Left ventricle myocardium inferior (tissue), 1 donor: ENCODE data around the gene ZGLP1. TPM values are rescaled to one million over a fixed set of nuclear protein-coding genes. Genes with fewer than 3 reads are reported as not detected.
A peak's percentile ranks its signal among the peaks of the same experiment; 100 is the strongest.

Source experiments
- DNase-seq: peaks from one replicate; pipeline ENCODE4 v3.0.0-alpha.2; 2020
- H3K27ac ChIP-seq: fragments of 200-600 bp; replicated peaks from 2 replicates; pipeline ENCODE4 v1.8.0; 2021
- H3K27me3 ChIP-seq: fragments of 200-600 bp; 2 replicates; pipeline ENCODE4 v1.8.0; 2021; ENCODE audit warnings: low read depth
- H3K36me3 ChIP-seq: fragments of 200-600 bp; 2 replicates; pipeline ENCODE4 v1.8.0; 2021
- H3K4me1 ChIP-seq: fragments of 200-600 bp; 2 replicates; pipeline ENCODE4 v1.8.0; 2021
- H3K4me3 ChIP-seq: fragments of 200-600 bp; 2 replicates; pipeline ENCODE4 v1.8.0; 2021; ENCODE audit warnings: mild to moderate bottlenecking, moderate library complexity
- H3K9me3 ChIP-seq: fragments of 200-600 bp; replicated peaks from 2 replicates; pipeline ENCODE4 v1.8.0; 2021
- intact Hi-C: fragments of 100-400 bp; cut with micrococcal nuclease; formaldehyde crosslinking; loops from one replicate; pipeline ENCODE4 v1.11.0; 2022
- total RNA-seq: library from RNA; stranded (reverse); fragmentation: NEBNext Ultra II Directional; extraction: Animal tissue kit (Norgen Biotek cat#: 25700); gene quantifications from one replicate; pipeline ENCODE4 v1.2.1, GENCODE V29; 2021
- TF ChIP-seq, protein P1 (sequence below): fragments of 200-600 bp; IDR thresholded peaks from 2 replicates; pipeline ENCODE4 v1.8.0; 2021; ENCODE audit warnings: antibody characterized with exemption, mild to moderate bottlenecking, borderline replicate concordance
- donor health status: DM: no; HTN: yes; CAD: no; lungs with severe emphysema.

The ZGLP1 gene
- total RNA-seq, 1 donor from 2014 or later: 0.74 TPM

GRCh38 chr19:10256551-10256950 lies 53.1 kb downstream of the ZGLP1 start:
- Histone ChIP-seq H3K27ac (peak overlapping the region; percentile 50), H3K9me3 (no peaks in the 10 kb centered on the region)
- intact Hi-C loops: loop anchor here (5.0 kb wide), 1 partner anchor 136 kb away; no protein-coding TSS in a partner anchor

DNA sequence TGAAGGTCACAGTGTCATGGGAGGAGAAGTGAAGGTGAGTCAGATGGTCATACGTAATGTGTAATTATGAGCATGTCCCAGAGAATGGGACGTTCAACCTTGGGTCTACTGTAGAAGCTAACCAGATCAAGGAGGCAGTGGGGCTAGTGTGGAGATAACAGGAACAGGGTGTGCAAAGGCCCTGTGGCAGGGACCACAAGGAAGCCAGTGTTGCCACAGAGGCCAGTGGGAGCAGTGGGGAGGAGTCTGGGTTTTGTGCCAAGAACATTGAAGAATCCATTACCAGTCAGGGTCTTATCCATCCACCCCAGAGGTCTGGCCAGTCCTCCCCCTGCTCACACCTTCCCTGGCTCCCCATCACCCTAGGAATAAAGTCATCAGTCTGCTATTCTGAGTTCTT lies 54.3 kb downstream of the ZGLP1 start:
- Histone ChIP-seq H3K9me3 (no peaks in the 10 kb centered on the region), H3K36me3 (peaks cover 59% of the 10 kb centered on the region), H3K27ac (no peak overlapping the region), H3K4me1 (peaks cover 50% of the 10 kb centered on the region), H3K27me3 (no peaks in the 10 kb centered on the region), H3K4me3 (no peak overlapping the region)
- DNase-seq: no peak
- TF ChIP-seq, protein P1, sequence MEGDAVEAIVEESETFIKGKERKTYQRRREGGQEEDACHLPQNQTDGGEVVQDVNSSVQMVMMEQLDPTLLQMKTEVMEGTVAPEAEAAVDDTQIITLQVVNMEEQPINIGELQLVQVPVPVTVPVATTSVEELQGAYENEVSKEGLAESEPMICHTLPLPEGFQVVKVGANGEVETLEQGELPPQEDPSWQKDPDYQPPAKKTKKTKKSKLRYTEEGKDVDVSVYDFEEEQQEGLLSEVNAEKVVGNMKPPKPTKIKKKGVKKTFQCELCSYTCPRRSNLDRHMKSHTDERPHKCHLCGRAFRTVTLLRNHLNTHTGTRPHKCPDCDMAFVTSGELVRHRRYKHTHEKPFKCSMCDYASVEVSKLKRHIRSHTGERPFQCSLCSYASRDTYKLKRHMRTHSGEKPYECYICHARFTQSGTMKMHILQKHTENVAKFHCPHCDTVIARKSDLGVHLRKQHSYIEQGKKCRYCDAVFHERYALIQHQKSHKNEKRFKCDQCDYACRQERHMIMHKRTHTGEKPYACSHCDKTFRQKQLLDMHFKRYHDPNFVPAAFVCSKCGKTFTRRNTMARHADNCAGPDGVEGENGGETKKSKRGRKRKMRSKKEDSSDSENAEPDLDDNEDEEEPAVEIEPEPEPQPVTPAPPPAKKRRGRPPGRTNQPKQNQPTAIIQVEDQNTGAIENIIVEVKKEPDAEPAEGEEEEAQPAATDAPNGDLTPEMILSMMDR: no peak
- intact Hi-C loops: loop anchor here (5.0 kb wide), 1 partner anchor 137 kb away; no protein-coding TSS in a partner anchor

More at GRCh38 chr19:10256551-10256950, 53.1 kb downstream of the ZGLP1 start:
- DNase-seq: no peak
- TF ChIP-seq, protein P1: no peak
- H3K27me3 ChIP-seq: no peaks in the 10 kb centered on the region
- H3K36me3 ChIP-seq: peaks cover 59% of the 10 kb centered on the region
- peaks cover 39% of the 10 kb centered on the region for H3K4me1 ChIP-seq
- H3K4me3 ChIP-seq: no peak overlapping the region

Other genes with a start within 250 kb of the ZGLP1 start
- gene SHFL, start 223.5 kb downstream of the ZGLP1 start, total RNA-seq: 9.1 TPM
- not detected for gene ANGPTL6, start 207.1 kb downstream of the ZGLP1 start, total RNA-seq
- 23.6 TPM for gene PPAN, start 203.5 kb downstream of the ZGLP1 start, total RNA-seq
- gene P2RY11, start 198.1 kb downstream of the ZGLP1 start, total RNA-seq: 4.1 TPM
- 172 TPM for gene EIF3G, start 189.9 kb downstream of the ZGLP1 start, total RNA-seq
- gene DNMT1, start 114.9 kb downstream of the ZGLP1 start, total RNA-seq: 23.9 TPM
- gene S1PR2, start 78.5 kb downstream of the ZGLP1 start, total RNA-seq: 3.5 TPM
- 77.0 TPM for gene MRPL4, start 57.6 kb downstream of the ZGLP1 start, total RNA-seq
- 7.1 TPM for gene ICAM1, start 38.7 kb downstream of the ZGLP1 start, total RNA-seq
- 0.36 TPM for gene ICAM4, start 22.9 kb downstream of the ZGLP1 start, total RNA-seq
- 0.49 TPM for gene ICAM5, start 19.9 kb downstream of the ZGLP1 start, total RNA-seq
- 17.4 TPM for gene FDX2, start 6.2 kb upstream of the ZGLP1 start, total RNA-seq
- gene RAVER1, start 23.7 kb upstream of the ZGLP1 start, total RNA-seq: 11.1 TPM
- gene ICAM3, start 29.8 kb upstream of the ZGLP1 start, total RNA-seq: 31.3 TPM
- 55.1 TPM for gene TYK2, start 70.8 kb upstream of the ZGLP1 start, total RNA-seq
- 142 TPM for gene CDC37, start 93.7 kb upstream of the ZGLP1 start, total RNA-seq
- 20.0 TPM for gene PDE4A, start 110.7 kb upstream of the ZGLP1 start, total RNA-seq
- gene KEAP1, start 193.5 kb upstream of the ZGLP1 start, total RNA-seq: 74.5 TPM
- gene S1PR5, start 207.6 kb upstream of the ZGLP1 start, total RNA-seq: 0.11 TPM
- gene ATG4D, start 234.1 kb upstream of the ZGLP1 start, total RNA-seq: 48.7 TPM